Fibroblast of lung (primary cell): Measurements from ENCODE around the gene FBXL2.
"Not testable (repeated sequence)": the region's sequence is repeated elsewhere in the genome, so short reads cannot be mapped to it uniquely, and the experiment has no call there.

Source experiments
- CTCF ChIP-seq, 2 donors: IDR thresholded peaks in 1 of 2; conservative IDR thresholded peaks in 1 of 2; 1 replicate in 1 of 2; 2 replicates in 1 of 2; pipeline ENCODE4 v1.5.1; 2011 to 2012; ENCODE audit warnings: low read length in 2 of 2, control low read depth in 1 of 2, inconsistent platforms in 1 of 2, low read depth in 1 of 2, mild to moderate bottlenecking in 1 of 2
- EZH2 ChIP-seq: IDR thresholded peaks from 2 replicates; pipeline ENCODE4 v1.5.1; 2012; ENCODE audit warnings: low read length, control low read depth, mild to moderate bottlenecking; ENCODE audit errors: missing control alignments

GRCh38 chr3:33429306-33429705 lies 152.1 kb downstream of the FBXL2 start:
- not testable (repeated sequence) for TF ChIP-seq CTCF (conservative IDR thresholded peaks at IDR 0.05 in 1 of 2, IDR thresholded peaks at IDR 0.05 in 1 of 2; ENCODE audit: low read depth in 1 of 2, low read length in 2 of 2); EZH2
